Panc1 (cell line): ENCODE results near the gene PROM2. TPM values are rescaled to one million over a fixed set of nuclear protein-coding genes. Genes with fewer than 3 reads are reported as not detected.

Experiments used
- ATAC-seq: fragments of 200-7000 bp; cut with Tn5 transposase; 2 replicates; pipeline ENCODE4 v1.9.1; 2020; ENCODE audit warnings: mild to moderate bottlenecking, moderate library complexity
- Bru-seq: library from RNA; stranded (reverse); fragments of 400-500 nt; gene quantifications from one replicate; lab custom pipeline; 2021; lab: Mats Ljungman, UMichigan
- BruChase-seq, 2 experiments: library from RNA; stranded (reverse); fragments of 400-500 nt; gene quantifications; one replicate each; lab custom pipeline; 2021; lab: Mats Ljungman, UMichigan
- BruUV-seq: library from RNA; stranded (reverse); fragments of 400-500 nt; replicated peaks from 2 replicates; lab custom pipeline; 2021; lab: Mats Ljungman, UMichigan
- CTCF ChIA-PET: fragments of 300-600 bp; sonication (Branson Sonifier 250); formaldehyde crosslinking; loops from one replicate; lab custom pipeline; 2022; ENCODE audit warnings: antibody characterized with exemption; lab: Charles Lee
- POLR2A ChIA-PET: fragments of 300-600 bp; sonication (Branson Sonifier 250); formaldehyde crosslinking; loops from one replicate; lab custom pipeline; 2022; ENCODE audit warnings: antibody characterized with exemption; lab: Charles Lee
- DNase-seq: peaks from one replicate; pipeline ENCODE4 v3.0.0-alpha.2; 2010; ENCODE audit warnings: low read depth, low spot score
- H3K27ac ChIP-seq: 2 replicates; pipeline ENCODE4 v1.5.1; 2011; ENCODE audit warnings: mild to moderate bottlenecking, low read length, inconsistent platforms
- H3K27me3 ChIP-seq: fragments of 200-500 bp; sonication (Bioruptor generic); 2 replicates; pipeline ENCODE4 v1.6.0; 2014; ENCODE audit warnings: low read length, inconsistent platforms; ENCODE audit not compliant: control insufficient read depth, insufficient read depth
- H3K36me3 ChIP-seq: fragments of 200-500 bp; sonication (Bioruptor generic); 2 replicates; pipeline ENCODE4 v1.5.1; 2014; ENCODE audit warnings: inconsistent platforms, mild to moderate bottlenecking, low read length, moderate library complexity; ENCODE audit not compliant: control insufficient read depth, insufficient read depth
- H3K4me1 ChIP-seq: 2 replicates; pipeline ENCODE4 v1.5.1; 2011; ENCODE audit warnings: inconsistent platforms, mild to moderate bottlenecking, low read length, moderate library complexity; ENCODE audit not compliant: control insufficient read depth, insufficient read depth
- H3K4me3 ChIP-seq, 2 experiments: 2 replicates each; pipeline ENCODE4 v1.5.1; 2011 to 2012; ENCODE audit warnings: low read depth in 2 of 2, low read length in 2 of 2, mild to moderate bottlenecking in 2 of 2, inconsistent platforms in 1 of 2, moderate library complexity in 1 of 2
- H3K9me3 ChIP-seq: fragments of 200-500 bp; sonication (Bioruptor generic); 2 replicates; pipeline ENCODE4 v1.5.1; 2014; ENCODE audit warnings: low read depth, mild to moderate bottlenecking, inconsistent platforms, low read length, moderate library complexity; ENCODE audit not compliant: control insufficient read depth, insufficient read depth
- POLR2AphosphoS5 ChIP-seq: IDR thresholded peaks from 2 replicates; pipeline ENCODE4 v1.6.1; 2012; ENCODE audit warnings: mild to moderate bottlenecking, low read depth, low read length, moderate library complexity
- SIN3A ChIP-seq: IDR thresholded peaks from 2 replicates; pipeline ENCODE4 v1.6.1; 2012; ENCODE audit warnings: low read depth, mild to moderate bottlenecking, low read length, moderate library complexity, borderline replicate concordance; ENCODE audit not compliant: insufficient read depth
- TCF7L2 ChIP-seq: IDR thresholded peaks from 2 replicates; pipeline ENCODE4 v1.6.1; 2011; ENCODE audit warnings: mild to moderate bottlenecking, low read depth, low read length, inconsistent platforms
- in situ Hi-C: cut with HindIII; loops from 2 replicates; pipeline ENCODE4 v1.10.0; 2016; ENCODE audit warnings: low sequenced_read_pairs, low pct_unique_long_range_greater_than_20kb
- intact Hi-C: fragments of 100-400 bp; cut with micrococcal nuclease; formaldehyde crosslinking; loops from one replicate; pipeline ENCODE4 v1.10.0; 2022; ENCODE audit not compliant: unreplicated experiment
- long read RNA-seq: library from polyadenylated mRNA; unstranded; transcript quantifications from one replicate; pipeline ENCODE4 v2.0.0, GENCODE V29; 2021; ENCODE audit not compliant: unreplicated experiment
- polyA plus RNA-seq: library from polyadenylated mRNA; unstranded; fragments of >200 nt; gene quantifications from one replicate; pipeline ENCODE4 v1.2.1, GENCODE V29; 2012; ENCODE audit warnings: missing spikeins; ENCODE audit not compliant: insufficient read length
- total RNA-seq: library from RNA; stranded (reverse); gene quantifications from one replicate; pipeline ENCODE4 v1.2.1, GENCODE V29; 2021; ENCODE audit not compliant: unreplicated experiment
- TF ChIP-seq, protein P1 (sequence below): fragments of 450-650 bp; IDR thresholded peaks from 2 replicates; pipeline ENCODE4 v1.5.1; 2017; ENCODE audit warnings: mild to moderate bottlenecking
- TF ChIP-seq, protein P2 (sequence below), 2 experiments: IDR thresholded peaks; 2 replicates each; pipeline ENCODE4 v1.6.1; 2011 to 2012; ENCODE audit warnings: low read depth in 2 of 2, control low read depth in 1 of 2, low read length in 1 of 2, mild to moderate bottlenecking in 1 of 2, moderate library complexity in 1 of 2; ENCODE audit not compliant: insufficient read depth in 1 of 2

The PROM2 gene
- 1.4 TPM for total RNA-seq
- polyA plus RNA-seq = 0.99 TPM
- Bru-seq, nascent RNA = percentile 39 among the genes with signal in this experiment
- percentile 44 among the genes with signal in this experiment for BruChase-seq, experiment 1, labeled RNA remaining after a 2-hour chase
- percentile 49 among the genes with signal in this experiment for BruChase-seq, experiment 2, labeled RNA remaining after a 6-hour chase
- long read RNA-seq = 0 reads

DNA sequence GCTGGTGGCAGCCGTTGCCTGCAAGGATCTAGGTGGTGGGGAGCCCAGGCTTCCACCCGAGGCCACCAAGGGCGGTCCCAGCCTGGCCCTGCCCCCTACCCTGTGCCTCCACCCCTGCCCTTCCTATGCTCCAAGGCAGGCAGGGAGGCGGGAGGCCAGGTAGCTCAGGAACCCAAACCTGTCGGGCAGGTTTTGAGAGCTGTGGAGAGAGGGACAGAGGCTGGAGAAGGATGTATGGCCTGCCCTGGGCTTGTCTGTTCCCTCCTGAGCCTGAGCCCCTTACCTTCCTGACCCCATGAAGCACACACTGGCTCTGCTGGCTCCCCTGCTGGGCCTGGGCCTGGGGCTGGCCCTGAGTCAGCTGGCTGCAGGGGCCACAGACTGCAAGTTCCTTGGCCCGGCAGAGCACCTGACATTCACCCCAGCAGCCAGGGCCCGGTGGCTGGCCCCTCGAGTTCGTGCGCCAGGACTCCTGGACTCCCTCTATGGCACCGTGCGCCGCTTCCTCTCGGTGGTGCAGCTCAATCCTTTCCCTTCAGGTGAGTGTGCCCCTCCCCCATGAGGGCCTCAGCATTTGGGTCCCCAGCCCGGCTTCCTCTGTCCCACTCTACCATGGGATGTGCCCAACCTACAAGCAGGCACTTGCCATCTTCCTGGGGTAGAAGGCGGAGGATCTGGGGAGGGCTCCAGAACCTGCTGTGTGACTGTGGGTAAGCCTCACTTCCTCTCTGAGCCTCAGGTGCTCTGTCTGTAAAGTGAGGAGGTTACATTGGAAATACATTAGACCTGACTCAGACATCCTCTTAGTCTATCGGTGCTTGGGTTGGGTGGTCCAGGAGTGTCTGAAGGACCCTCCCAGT lies at the start of gene PROM2:
TSS of gene PROM2 (plus strand) at position 159 of the 860 bp plus-strand sequence. CDS start at position 296, 137 bp downstream.
- POLR2A ChIA-PET = no interaction called here
- no peak for TF ChIP-seq POLR2AphosphoS5
- no peak for TF ChIP-seq TCF7L2
- no peak for TF ChIP-seq SIN3A
- TF ChIP-seq, protein P1, sequence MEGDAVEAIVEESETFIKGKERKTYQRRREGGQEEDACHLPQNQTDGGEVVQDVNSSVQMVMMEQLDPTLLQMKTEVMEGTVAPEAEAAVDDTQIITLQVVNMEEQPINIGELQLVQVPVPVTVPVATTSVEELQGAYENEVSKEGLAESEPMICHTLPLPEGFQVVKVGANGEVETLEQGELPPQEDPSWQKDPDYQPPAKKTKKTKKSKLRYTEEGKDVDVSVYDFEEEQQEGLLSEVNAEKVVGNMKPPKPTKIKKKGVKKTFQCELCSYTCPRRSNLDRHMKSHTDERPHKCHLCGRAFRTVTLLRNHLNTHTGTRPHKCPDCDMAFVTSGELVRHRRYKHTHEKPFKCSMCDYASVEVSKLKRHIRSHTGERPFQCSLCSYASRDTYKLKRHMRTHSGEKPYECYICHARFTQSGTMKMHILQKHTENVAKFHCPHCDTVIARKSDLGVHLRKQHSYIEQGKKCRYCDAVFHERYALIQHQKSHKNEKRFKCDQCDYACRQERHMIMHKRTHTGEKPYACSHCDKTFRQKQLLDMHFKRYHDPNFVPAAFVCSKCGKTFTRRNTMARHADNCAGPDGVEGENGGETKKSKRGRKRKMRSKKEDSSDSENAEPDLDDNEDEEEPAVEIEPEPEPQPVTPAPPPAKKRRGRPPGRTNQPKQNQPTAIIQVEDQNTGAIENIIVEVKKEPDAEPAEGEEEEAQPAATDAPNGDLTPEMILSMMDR = no peak
- TF ChIP-seq, protein P2, sequence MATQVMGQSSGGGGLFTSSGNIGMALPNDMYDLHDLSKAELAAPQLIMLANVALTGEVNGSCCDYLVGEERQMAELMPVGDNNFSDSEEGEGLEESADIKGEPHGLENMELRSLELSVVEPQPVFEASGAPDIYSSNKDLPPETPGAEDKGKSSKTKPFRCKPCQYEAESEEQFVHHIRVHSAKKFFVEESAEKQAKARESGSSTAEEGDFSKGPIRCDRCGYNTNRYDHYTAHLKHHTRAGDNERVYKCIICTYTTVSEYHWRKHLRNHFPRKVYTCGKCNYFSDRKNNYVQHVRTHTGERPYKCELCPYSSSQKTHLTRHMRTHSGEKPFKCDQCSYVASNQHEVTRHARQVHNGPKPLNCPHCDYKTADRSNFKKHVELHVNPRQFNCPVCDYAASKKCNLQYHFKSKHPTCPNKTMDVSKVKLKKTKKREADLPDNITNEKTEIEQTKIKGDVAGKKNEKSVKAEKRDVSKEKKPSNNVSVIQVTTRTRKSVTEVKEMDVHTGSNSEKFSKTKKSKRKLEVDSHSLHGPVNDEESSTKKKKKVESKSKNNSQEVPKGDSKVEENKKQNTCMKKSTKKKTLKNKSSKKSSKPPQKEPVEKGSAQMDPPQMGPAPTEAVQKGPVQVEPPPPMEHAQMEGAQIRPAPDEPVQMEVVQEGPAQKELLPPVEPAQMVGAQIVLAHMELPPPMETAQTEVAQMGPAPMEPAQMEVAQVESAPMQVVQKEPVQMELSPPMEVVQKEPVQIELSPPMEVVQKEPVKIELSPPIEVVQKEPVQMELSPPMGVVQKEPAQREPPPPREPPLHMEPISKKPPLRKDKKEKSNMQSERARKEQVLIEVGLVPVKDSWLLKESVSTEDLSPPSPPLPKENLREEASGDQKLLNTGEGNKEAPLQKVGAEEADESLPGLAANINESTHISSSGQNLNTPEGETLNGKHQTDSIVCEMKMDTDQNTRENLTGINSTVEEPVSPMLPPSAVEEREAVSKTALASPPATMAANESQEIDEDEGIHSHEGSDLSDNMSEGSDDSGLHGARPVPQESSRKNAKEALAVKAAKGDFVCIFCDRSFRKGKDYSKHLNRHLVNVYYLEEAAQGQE (IDR thresholded peaks at IDR 0.05; ENCODE audit: insufficient read depth in 1 of 2, low read depth in 2 of 2, low read length in 1 of 2) = no peak
- intact Hi-C loops (no loop called here), in situ Hi-C loops (no loop called here)
- Histone ChIP-seq H3K4me1 (no peaks in the 10 kb centered on the region), H3K36me3 (no peaks in the 10 kb centered on the region), H3K4me3 (no peak within 1 kb of the TSS), H3K9me3 (no peaks in the 10 kb centered on the region), H3K27me3 (no peaks in the 10 kb centered on the region), H3K27ac (no peak within 1 kb of the TSS)
- DNase-seq = no peak
- no TSS peak for BruUV-seq
- no peak for ATAC-seq
- CTCF ChIA-PET = no interaction called here

GRCh38 chr2:95225658-95226057 lies 48.6 kb upstream of the PROM2 start:
- ChIA-PET POLR2A (no interaction called here), CTCF (no interaction called here)
- no peak overlapping the region for H3K27ac ChIP-seq
- peaks cover 22% of the 10 kb centered on the region for H3K9me3 ChIP-seq
- intact Hi-C loops = no loop called here
- no peak for ATAC-seq
- in situ Hi-C loops = no loop called here
- no peaks in the 10 kb centered on the region for H3K4me1 ChIP-seq
- no peak for TF ChIP-seq POLR2AphosphoS5
- TF ChIP-seq, protein P1 = no peak
- TF ChIP-seq SIN3A = no peak
- TF ChIP-seq TCF7L2 = no peak
- TF ChIP-seq, protein P2 (IDR thresholded peaks at IDR 0.05; ENCODE audit: insufficient read depth in 1 of 2, low read depth in 2 of 2, low read length in 1 of 2) = no peak
- DNase-seq = no peak
- H3K27me3 ChIP-seq = no peaks in the 10 kb centered on the region
- BruUV-seq = no TSS peak
- no peak overlapping the region for H3K4me3 ChIP-seq
- H3K36me3 ChIP-seq = no peaks in the 10 kb centered on the region
